NB4 (cell line): ENCODE results near the gene DHPS.

ENCODE experiments used
- CTCF ChIP-seq: IDR thresholded peaks from one replicate; pipeline ENCODE4 v1.5.1; 2012; ENCODE audit warnings: low read depth, low read length
- POLR2A ChIP-seq: IDR thresholded peaks from 2 replicates; pipeline ENCODE4 v1.6.1; 2011; ENCODE audit warnings: mild to moderate bottlenecking; ENCODE audit not compliant: insufficient read length; ENCODE audit errors: extremely low read depth

GRCh38 chr19:12639901-12640613 lies 41.6 kb downstream of the DHPS start:
- TF ChIP-seq CTCF (peak; percentile 81), POLR2A (no peak)
